MM.1S (cell line): ENCODE measurements around the gene CACHD1.

Experiments
- DNase-seq: peaks from one replicate; pipeline ENCODE4 v3.0.0-alpha.2; 2015
- H2AFZ ChIP-seq: fragments of 300-600 bp; sonication (generic); 2 replicates; pipeline ENCODE4 v1.6.0; 2016; ENCODE audit warnings: antibody characterized with exemption, low read length
- H3F3A ChIP-seq: fragments of 300-600 bp; sonication (generic); 2 replicates; pipeline ENCODE4 v1.6.1; 2016; ENCODE audit warnings: mild to moderate bottlenecking, antibody characterized with exemption, low read length, moderate library complexity, mixed read lengths; ENCODE audit not compliant: insufficient read depth
- H3K27ac ChIP-seq: fragments of 300-600 bp; sonication (generic); 2 replicates; pipeline ENCODE4 v1.5.1; 2016; ENCODE audit warnings: mild to moderate bottlenecking, low read length
- H3K27me3 ChIP-seq: fragments of 300-600 bp; sonication (generic); replicated peaks from 2 replicates; pipeline ENCODE4 v1.6.0; 2016; ENCODE audit warnings: low read length; ENCODE audit not compliant: insufficient read depth
- H3K36me3 ChIP-seq: fragments of 300-600 bp; sonication (generic); replicated peaks from 2 replicates; pipeline ENCODE4 v1.6.1; 2016; ENCODE audit warnings: mild to moderate bottlenecking, low read length, mixed read lengths; ENCODE audit not compliant: insufficient read depth
- H3K4me1 ChIP-seq: fragments of 300-600 bp; sonication (generic); 2 replicates; pipeline ENCODE4 v1.6.1; 2016; ENCODE audit warnings: low read length, mixed read lengths
- H3K4me2 ChIP-seq: fragments of 300-600 bp; sonication (generic); 2 replicates; pipeline ENCODE4 v1.6.0; 2016; ENCODE audit warnings: low read depth, low read length
- H3K4me3 ChIP-seq: fragments of 300-600 bp; sonication (generic); 2 replicates; pipeline ENCODE4 v1.5.1; 2016; ENCODE audit warnings: low read length, mixed read lengths
- H3K79me2 ChIP-seq: fragments of 300-600 bp; sonication (generic); 2 replicates; pipeline ENCODE4 v1.6.1; 2016; ENCODE audit warnings: mixed run types, low read length, mixed read lengths
- H3K9ac ChIP-seq: fragments of 300-600 bp; sonication (generic); 2 replicates; pipeline ENCODE4 v1.6.1; 2016; ENCODE audit warnings: low read length, mixed read lengths
- H3K9me2 ChIP-seq: fragments of 300-600 bp; sonication (generic); replicated peaks from 2 replicates; pipeline ENCODE4 v1.6.1; 2016; ENCODE audit warnings: mild to moderate bottlenecking, low read length, mixed read lengths; ENCODE audit not compliant: insufficient read depth
- H3K9me3 ChIP-seq: fragments of 300-600 bp; sonication (generic); replicated peaks from 2 replicates; pipeline ENCODE4 v1.6.1; 2016; ENCODE audit warnings: mild to moderate bottlenecking, low read length, mixed read lengths; ENCODE audit not compliant: insufficient read depth
- H4K20me1 ChIP-seq: fragments of 300-600 bp; sonication (generic); 2 replicates; pipeline ENCODE4 v1.6.1; 2016; ENCODE audit warnings: mild to moderate bottlenecking, low read length, moderate library complexity, mixed read lengths; ENCODE audit not compliant: insufficient read depth
- EZH2 ChIP-seq: fragments of 300-600 bp; sonication (generic); optimal IDR thresholded peaks from 2 replicates; pipeline ENCODE3; 2017; ENCODE audit warnings: low read depth, mild to moderate bottlenecking, antibody characterized with exemption, low read length, mixed read lengths
- EZH2phosphoT487 ChIP-seq: fragments of 300-600 bp; sonication (generic); IDR thresholded peaks from 2 replicates; pipeline ENCODE4 v1.6.1; 2018; ENCODE audit warnings: antibody characterized with exemption, low read length
- TF ChIP-seq, protein P1 (sequence below): fragments of 300-600 bp; sonication (generic); IDR thresholded peaks from 2 replicates; pipeline ENCODE4 v1.5.1; 2016; ENCODE audit warnings: antibody characterized with exemption, low read length, mixed read lengths

The CACHD1 gene

DNA sequence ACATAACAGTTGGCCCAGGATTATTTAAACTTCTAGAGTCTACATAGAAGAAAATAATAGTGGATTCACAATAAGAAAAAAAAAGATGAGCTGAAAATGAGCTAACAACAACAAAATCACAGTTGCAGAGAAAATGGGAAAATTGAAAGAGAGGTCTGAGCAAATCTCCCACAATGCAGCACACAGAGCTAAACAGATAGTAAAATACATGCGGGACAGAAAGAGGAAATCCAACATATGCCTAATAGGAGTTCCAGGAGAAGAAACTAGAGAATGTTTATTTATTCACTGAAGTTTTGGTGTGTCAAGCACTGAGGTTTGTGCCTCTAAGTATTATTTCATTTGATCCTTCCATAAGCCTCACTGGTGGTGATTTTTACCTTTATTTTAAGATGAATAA, 45.5 kb upstream of the CACHD1 start:
- Histone ChIP-seq H3K4me3 (no peak overlapping the region), H3K79me2 (no peaks in the 10 kb centered on the region)
- TF ChIP-seq, protein P1, sequence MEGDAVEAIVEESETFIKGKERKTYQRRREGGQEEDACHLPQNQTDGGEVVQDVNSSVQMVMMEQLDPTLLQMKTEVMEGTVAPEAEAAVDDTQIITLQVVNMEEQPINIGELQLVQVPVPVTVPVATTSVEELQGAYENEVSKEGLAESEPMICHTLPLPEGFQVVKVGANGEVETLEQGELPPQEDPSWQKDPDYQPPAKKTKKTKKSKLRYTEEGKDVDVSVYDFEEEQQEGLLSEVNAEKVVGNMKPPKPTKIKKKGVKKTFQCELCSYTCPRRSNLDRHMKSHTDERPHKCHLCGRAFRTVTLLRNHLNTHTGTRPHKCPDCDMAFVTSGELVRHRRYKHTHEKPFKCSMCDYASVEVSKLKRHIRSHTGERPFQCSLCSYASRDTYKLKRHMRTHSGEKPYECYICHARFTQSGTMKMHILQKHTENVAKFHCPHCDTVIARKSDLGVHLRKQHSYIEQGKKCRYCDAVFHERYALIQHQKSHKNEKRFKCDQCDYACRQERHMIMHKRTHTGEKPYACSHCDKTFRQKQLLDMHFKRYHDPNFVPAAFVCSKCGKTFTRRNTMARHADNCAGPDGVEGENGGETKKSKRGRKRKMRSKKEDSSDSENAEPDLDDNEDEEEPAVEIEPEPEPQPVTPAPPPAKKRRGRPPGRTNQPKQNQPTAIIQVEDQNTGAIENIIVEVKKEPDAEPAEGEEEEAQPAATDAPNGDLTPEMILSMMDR, result no peak

DNA sequence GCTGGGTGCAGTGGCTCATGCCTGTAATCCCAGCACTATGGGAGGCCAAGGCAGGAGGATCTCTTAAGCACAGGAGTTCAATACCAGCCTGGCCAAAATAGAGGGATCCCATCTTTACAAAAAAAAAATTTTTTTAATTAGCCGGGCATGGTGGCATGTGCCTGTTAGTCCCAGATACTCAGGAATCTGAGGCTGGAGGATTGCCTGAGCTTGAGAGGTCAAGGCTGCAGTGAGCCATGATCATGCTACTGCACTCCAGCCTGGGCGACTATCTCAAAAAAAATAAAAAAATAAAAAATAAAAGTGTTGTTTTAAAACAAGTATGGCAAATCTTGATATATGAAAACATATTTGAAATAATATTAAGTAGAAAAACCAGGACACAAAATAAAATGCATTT, 44.4 kb upstream of the CACHD1 start:
- H3K4me2 ChIP-seq, result no peak overlapping the region
- no peaks in the 10 kb centered on the region for H3K27me3 ChIP-seq
- H3K79me2 ChIP-seq, result no peaks in the 10 kb centered on the region
- H3K9me2 ChIP-seq, result no peaks in the 10 kb centered on the region
- DNase-seq, result no peak
- no peaks in the 10 kb centered on the region for H4K20me1 ChIP-seq
- no peak overlapping the region for H2AFZ ChIP-seq
- no peak overlapping the region for H3K9ac ChIP-seq
- H3K4me1 ChIP-seq, result no peaks in the 10 kb centered on the region
- H3K9me3 ChIP-seq, result no peaks in the 10 kb centered on the region
- H3K36me3 ChIP-seq, result no peaks in the 10 kb centered on the region
- H3K4me3 ChIP-seq, result no peak overlapping the region
- no peak overlapping the region for H3K27ac ChIP-seq
- TF ChIP-seq, protein P1, result no peak
- no peak for TF ChIP-seq EZH2phosphoT487
- H3F3A ChIP-seq, result no peaks in the 10 kb centered on the region

More for the DNA sequence above, 45.5 kb upstream of the CACHD1 start:
- H3K9me2 ChIP-seq, result no peaks in the 10 kb centered on the region
- no peak overlapping the region for H2AFZ ChIP-seq
- H3K9ac ChIP-seq, result no peak overlapping the region
- no peaks in the 10 kb centered on the region for H4K20me1 ChIP-seq
- no peaks in the 10 kb centered on the region for H3K4me1 ChIP-seq
- H3K9me3 ChIP-seq, result no peaks in the 10 kb centered on the region
- no peaks in the 10 kb centered on the region for H3K27me3 ChIP-seq
- H3K4me2 ChIP-seq, result no peak overlapping the region
- no peak overlapping the region for H3K27ac ChIP-seq
- DNase-seq, result no peak
- no peaks in the 10 kb centered on the region for H3F3A ChIP-seq
- H3K36me3 ChIP-seq, result no peaks in the 10 kb centered on the region

- no peaks in the 10 kb centered on the region for H3K4me1 ChIP-seq
- no peaks in the 10 kb centered on the region for H3K9me3 ChIP-seq
- H3K36me3 ChIP-seq, result no peaks in the 10 kb centered on the region
- no peak for DNase-seq
- no peaks in the 10 kb centered on the region for H3K9me2 ChIP-seq
- H3K79me2 ChIP-seq, result no peaks in the 10 kb centered on the region
- no peak overlapping the region for H3K27ac ChIP-seq
- no peaks in the 10 kb centered on the region for H4K20me1 ChIP-seq
- no peak overlapping the region for H3K4me2 ChIP-seq
- no peak overlapping the region for H3K4me3 ChIP-seq
- no peak overlapping the region for H2AFZ ChIP-seq
- TF ChIP-seq EZH2 (no peak), EZH2phosphoT487 (no peak)
- TF ChIP-seq, protein P1, result no peak
- H3K9ac ChIP-seq, result no peak overlapping the region
- no peaks in the 10 kb centered on the region for H3F3A ChIP-seq
- no peaks in the 10 kb centered on the region for H3K27me3 ChIP-seq
Observed at GRCh38 chr1:64426681-64427080, 43.2 kb upstream of the CACHD1 start.

DNA sequence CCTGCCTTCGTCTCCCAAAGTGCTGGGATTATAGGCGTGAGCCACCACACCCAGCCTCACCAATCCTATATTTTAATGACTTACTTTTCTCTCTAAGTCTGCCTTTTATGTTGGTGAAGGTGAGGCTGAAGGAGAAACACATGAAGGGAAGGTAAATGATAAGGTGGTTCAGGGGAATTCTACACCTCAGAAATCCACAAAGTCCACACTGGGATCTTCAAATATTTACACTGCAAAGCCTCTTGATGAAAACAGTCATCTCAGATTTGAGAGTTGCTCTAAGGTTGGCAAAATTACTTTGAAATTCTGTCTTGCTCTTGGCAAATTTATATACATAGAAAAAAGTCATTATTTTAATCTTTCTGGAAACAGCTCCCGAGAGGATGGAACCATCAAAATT, 42.0 kb upstream of the CACHD1 start:
- Histone ChIP-seq H3K4me1 (no peaks in the 10 kb centered on the region), H3K9me2 (no peaks in the 10 kb centered on the region), H4K20me1 (no peaks in the 10 kb centered on the region), H3K27ac (no peak overlapping the region), H3K4me2 (no peak overlapping the region), H3K79me2 (no peaks in the 10 kb centered on the region), H2AFZ (no peak overlapping the region), H3K27me3 (no peaks in the 10 kb centered on the region), H3K4me3 (no peak overlapping the region), H3K36me3 (no peaks in the 10 kb centered on the region), H3K9ac (no peak overlapping the region), H3F3A (no peaks in the 10 kb centered on the region), H3K9me3 (no peaks in the 10 kb centered on the region)
- TF ChIP-seq EZH2, result no peak
- TF ChIP-seq EZH2phosphoT487, result no peak
- TF ChIP-seq, protein P1, result no peak
- no peak for DNase-seq
